COR-L47 (cell line): ENCODE data around the gene BEND2.
"Not testable (repeated sequence)": the region's sequence is repeated elsewhere in the genome, so short reads cannot be mapped to it uniquely, and the experiment has no call there.

Source experiments
- DNase-seq: peaks from one replicate; lab custom pipeline; 2025; lab: John Stamatoyannopoulos, UW

Gene BEND2

GRCh38 chrX:18220786-18221185, at the start of gene BEND2:
BEND2 (minus strand) TSS chrX:18220886; CDS start chrX:18220750, 136 bp downstream.
- no peak for DNase-seq

GRCh38 chrX:18255059-18255458, 34.4 kb upstream of the BEND2 start:
- no peak for DNase-seq

GRCh38 chrX:18252644-18253359, 32.1 kb upstream of the BEND2 start:
- DNase-seq: no peak

- not testable (repeated sequence) for DNase-seq
Measured at GRCh38 chrX:18229646-18230045, 9.0 kb upstream of the BEND2 start.

GRCh38 chrX:18228069-18228468, 7.4 kb upstream of the BEND2 start:
- DNase-seq: no peak

- DNase-seq: no peak
Measured at GRCh38 chrX:18227458-18227857, 6.8 kb upstream of the BEND2 start.

- no peak for DNase-seq
Measured at GRCh38 chrX:18210470-18210869, 10.2 kb downstream of the BEND2 start.

- DNase-seq: no peak
Measured at GRCh38 chrX:18206657-18207056, 14.0 kb downstream of the BEND2 start.

- no peak for DNase-seq
Measured at GRCh38 chrX:18203631-18204030, 17.1 kb downstream of the BEND2 start.

GRCh38 chrX:18194688-18195087, 26.0 kb downstream of the BEND2 start:
- DNase-seq: no peak

- no peak for DNase-seq
Measured at GRCh38 chrX:18179446-18179845, 41.2 kb downstream of the BEND2 start.

GRCh38 chrX:18174971-18175370, 45.7 kb downstream of the BEND2 start:
- no peak for DNase-seq

- DNase-seq: no peak
Measured at GRCh38 chrX:18174209-18174608, 46.5 kb downstream of the BEND2 start.

GRCh38 chrX:18173494-18174180, 47.0 kb downstream of the BEND2 start:
- peak; percentile 76 for DNase-seq

- no peak for DNase-seq
Measured at GRCh38 chrX:18172970-18173369, 47.7 kb downstream of the BEND2 start.

GRCh38 chrX:18170910-18171309, 49.8 kb downstream of the BEND2 start:
- DNase-seq: no peak

GRCh38 chrX:18166068-18166467, 54.6 kb downstream of the BEND2 start:
- DNase-seq: no peak

- DNase-seq: peak; percentile 30
Measured at GRCh38 chrX:18160369-18160768, 60.3 kb downstream of the BEND2 start.

- DNase-seq: no peak
Measured at GRCh38 chrX:18158963-18159362, 61.7 kb downstream of the BEND2 start.

- DNase-seq: no peak
Measured at GRCh38 chrX:18151649-18152048, 69.0 kb downstream of the BEND2 start.

- no peak for DNase-seq
Measured at GRCh38 chrX:18151157-18151556, 69.5 kb downstream of the BEND2 start.

- no peak for DNase-seq
Measured at GRCh38 chrX:18149454-18149853, 71.2 kb downstream of the BEND2 start.

- DNase-seq: no peak
Measured at GRCh38 chrX:18146954-18147353, 73.7 kb downstream of the BEND2 start.

- DNase-seq: no peak
Measured at GRCh38 chrX:18146009-18146408, 74.7 kb downstream of the BEND2 start.
